Activated naive CD4-positive, alpha-beta T cell treated with anti-CD3 and anti-CD28 coated beads, Interleukin-2, amount 10 ng/mL, durations not matched to agents 5 hours and 36 hours (primary cell): ENCODE measurements around the gene OR52E4. TPM values are rescaled to one million over a fixed set of nuclear protein-coding genes. Genes with fewer than 3 reads are reported as not detected.

Experiments used
- total RNA-seq, 2 experiments: library from RNA; stranded (reverse); gene quantifications; one replicate each; pipeline ENCODE4 v1.2.3, GENCODE V29; 2021

Gene OR52E4
- total RNA-seq = not detected

GRCh38 chr11:5880329-5880728 is at the start of gene OR52E4:
OR52E4 (plus strand) TSS chr11:5880629; CDS start chr11:5884293, 3,664 bp downstream.

DNA sequence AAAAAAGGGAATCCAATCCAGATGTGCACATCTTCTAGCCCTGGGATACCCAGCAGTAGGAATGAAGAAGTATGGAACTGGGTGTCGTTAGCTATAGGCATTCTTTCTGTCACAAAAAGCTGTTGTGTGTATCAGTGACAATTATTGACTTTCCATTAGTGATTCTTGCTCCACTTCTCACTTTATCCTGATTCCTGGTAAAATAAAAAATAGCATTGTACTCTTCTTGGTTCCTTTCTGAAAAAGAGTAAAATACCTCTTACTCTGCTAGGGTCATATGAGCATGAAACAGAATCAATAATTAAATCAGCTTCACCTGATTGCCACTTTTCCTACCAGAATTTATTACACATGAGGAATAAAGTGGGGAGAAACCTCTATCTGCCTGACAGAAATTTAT is 38.6 kb upstream of the OR52E4 start, which contains the start of gene OR52E6:
TSS of gene OR52E6 (minus strand) at position 101 of the 400 bp plus-strand sequence. CDS start at position 101, 0 bp downstream.

DNA sequence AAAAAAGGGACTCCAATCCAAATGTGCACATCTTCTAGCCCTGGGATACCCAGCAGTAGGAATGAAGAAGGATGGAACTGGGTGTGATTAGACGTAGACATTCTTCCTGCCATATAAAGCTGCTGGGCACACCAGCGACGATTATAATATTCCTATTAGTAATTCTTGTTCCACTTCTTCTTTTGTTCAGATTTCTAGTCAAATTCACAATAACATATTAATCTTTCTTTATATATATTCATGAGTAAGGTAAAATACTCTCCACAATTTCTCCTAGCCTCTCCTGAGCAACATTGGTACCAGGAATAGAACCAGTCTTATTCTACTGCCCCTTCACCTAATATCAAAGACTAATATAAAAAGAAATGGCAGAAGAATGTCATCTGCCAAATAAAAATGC is 22.8 kb upstream of the OR52E4 start, which contains the start of gene OR52E8:
TSS of gene OR52E8 (minus strand) at position 101 of the 400 bp plus-strand sequence. CDS start at position 101, 0 bp downstream.

GRCh38 chr11:5892908-5893307 is 12.5 kb downstream of the OR52E4 start, which contains the start of gene OR52E5:
OR52E5 (plus strand) TSS chr11:5893208; CDS start chr11:5900777, 7,569 bp downstream.

Other genes starting within 250 kb of the OR52E4 start
- 10 to 100 TPM; 28.7 to 28.9 TPM for gene TRIM5, start 195.6 kb upstream of the OR52E4 start, total RNA-seq
- gene TRIM22, start 190.8 kb upstream of the OR52E4 start, total RNA-seq = 100 to 1,000 TPM; 262 to 277 TPM
- under 1 TPM; 0.40 to 0.55 TPM for gene OR56B1, start 144.2 kb upstream of the OR52E4 start, total RNA-seq
- 1 to 10 TPM; 1.3 to 1.9 TPM for gene OR52N4, start 126.4 kb upstream of the OR52E4 start, total RNA-seq
- not detected for gene OR52N5, start 97.3 kb upstream of the OR52E4 start, total RNA-seq
- not detected for gene OR52N1, start 89.4 kb upstream of the OR52E4 start, total RNA-seq
- not detected for gene OR52N2, start 71.7 kb upstream of the OR52E4 start, total RNA-seq
- gene OR52E6, start 38.7 kb upstream of the OR52E4 start, total RNA-seq = not detected
- not detected for gene OR52E8, start 22.9 kb upstream of the OR52E4 start, total RNA-seq
- not detected for gene OR52E5, start 12.6 kb downstream of the OR52E4 start, total RNA-seq
- gene OR56A3, start 61.6 kb downstream of the OR52E4 start, total RNA-seq = not detected
- gene OR56A5, start 87.9 kb downstream of the OR52E4 start, total RNA-seq = not detected
- gene OR52L1, start 106.4 kb downstream of the OR52E4 start, total RNA-seq = not detected
- not detected for gene OR56A4, start 126.3 kb downstream of the OR52E4 start, total RNA-seq
- not detected for gene OR56A1, start 150.1 kb downstream of the OR52E4 start, total RNA-seq
- not detected for gene OR56B4, start 227.1 kb downstream of the OR52E4 start, total RNA-seq